Common myeloid progenitor, CD34-positive (primary cell): ENCODE results near the gene HES2.

ENCODE experiments used
- CTCF ChIA-PET: fragments of 350-600 bp; sonication (Branson Sonifier 250); formaldehyde crosslinking; loops from one replicate; lab custom pipeline; 2021; ENCODE audit warnings: antibody characterized with exemption; lab: Charles Lee
- POLR2A ChIA-PET: fragments of 350-600 bp; sonication (Branson Sonifier 250); formaldehyde crosslinking; loops from one replicate; lab custom pipeline; 2021; ENCODE audit warnings: antibody characterized with exemption; lab: Charles Lee
- DNase-seq, 3 donors: peaks; one replicate each; pipeline versions ENCODE4 v3.0.0 to v3.0.0-alpha.2; 2013
- H3K27ac ChIP-seq, 2 experiments: 1 replicate in 1 of 2; 2 replicates in 1 of 2; pipeline ENCODE4 v1.7.0; 2013; ENCODE audit warnings: inconsistent platforms in 2 of 2, low read length in 2 of 2, mild to moderate bottlenecking in 2 of 2, low read depth in 1 of 2, moderate library complexity in 1 of 2; ENCODE audit not compliant: severe bottlenecking in 2 of 2, insufficient read depth in 1 of 2, poor library complexity in 1 of 2
- H3K27me3 ChIP-seq, 5 experiments: replicated peaks in 2 of 5; 1 replicate in 3 of 5; 2 replicates in 2 of 5; pipeline versions ENCODE4 v1.6.1 to v1.7.0; 2013; ENCODE audit warnings: low read length in 4 of 5, mild to moderate bottlenecking in 2 of 5, moderate library complexity in 2 of 5, inconsistent platforms in 1 of 5; ENCODE audit not compliant: insufficient read depth in 5 of 5, control insufficient read depth in 4 of 5
- H3K36me3 ChIP-seq, 4 experiments: 1 replicate in 2 of 4; 2 replicates in 2 of 4; pipeline versions ENCODE4 v1.6.1 to v1.7.0; 2013; ENCODE audit warnings: low read length in 3 of 4, control low read depth in 1 of 4, mild to moderate bottlenecking in 1 of 4; ENCODE audit not compliant: control insufficient read depth in 4 of 4, insufficient read depth in 4 of 4
- H3K4me1 ChIP-seq, 4 experiments: 1 replicate in 3 of 4; 2 replicates in 1 of 4; pipeline versions ENCODE4 v1.6.1 to v1.7.1; 2013; ENCODE audit warnings: low read length in 3 of 4, mild to moderate bottlenecking in 3 of 4, control low read depth in 1 of 4, inconsistent platforms in 1 of 4, moderate library complexity in 1 of 4; ENCODE audit not compliant: control insufficient read depth in 4 of 4, insufficient read depth in 4 of 4; ENCODE audit errors: control extremely low read depth in 1 of 4
- H3K4me3 ChIP-seq, 7 experiments: 1 replicate in 4 of 7; 2 replicates in 3 of 7; pipeline versions ENCODE4 v1.5.1 to v1.7.0; 2013; ENCODE audit warnings: mild to moderate bottlenecking in 7 of 7, low read length in 6 of 7, moderate library complexity in 6 of 7, inconsistent platforms in 2 of 7, low read depth in 2 of 7, control low read depth in 1 of 7; ENCODE audit not compliant: insufficient read depth in 4 of 7, control insufficient read depth in 1 of 7; ENCODE audit errors: extremely low read depth in 1 of 7
- H3K9me3 ChIP-seq, 5 experiments: 1 replicate in 4 of 5; 2 replicates in 1 of 5; pipeline versions ENCODE4 v1.6.1 to v1.7.1; 2013; ENCODE audit warnings: low read length in 4 of 5, mild to moderate bottlenecking in 2 of 5, inconsistent platforms in 1 of 5, low read depth in 1 of 5, moderate library complexity in 1 of 5; ENCODE audit not compliant: control insufficient read depth in 4 of 5, insufficient read depth in 2 of 5; ENCODE audit errors: control extremely low read depth in 1 of 5
- WGBS: methylation state at CpG from one replicate; pipeline ENCODE4 v1.1.5; 2013; ENCODE audit not compliant: insufficient coverage; 5-methylcytosine and 5-hydroxymethylcytosine counted together

The HES2 gene

GRCh38 chr1:6409733-6410132 lies 10.0 kb downstream of the HES2 start:
- Histone ChIP-seq H3K4me1 (peaks cover 0 to 5% (median 4%) of the 10 kb centered on the region in 4 experiments), H3K36me3 (no peaks in the 10 kb centered on the region), H3K27me3 (peaks cover 0 to 21% (median 7%) of the 10 kb centered on the region in 5 experiments), H3K9me3 (no peaks in the 10 kb centered on the region), H3K27ac (no peak overlapping the region), H3K4me3 (no peak overlapping the region)
- no peak for DNase-seq
- ChIA-PET CTCF (interaction anchor here (1.0 to 10.7 kb wide), 4 partner anchors 9 to 65 kb away, joined by 3 to 81 read pairs (median 6); partner anchors contain the start of gene HES2), POLR2A (no interaction called here)
- 100% methylated on average over 2 of the region's 6 CpGs for WGBS

DNA sequence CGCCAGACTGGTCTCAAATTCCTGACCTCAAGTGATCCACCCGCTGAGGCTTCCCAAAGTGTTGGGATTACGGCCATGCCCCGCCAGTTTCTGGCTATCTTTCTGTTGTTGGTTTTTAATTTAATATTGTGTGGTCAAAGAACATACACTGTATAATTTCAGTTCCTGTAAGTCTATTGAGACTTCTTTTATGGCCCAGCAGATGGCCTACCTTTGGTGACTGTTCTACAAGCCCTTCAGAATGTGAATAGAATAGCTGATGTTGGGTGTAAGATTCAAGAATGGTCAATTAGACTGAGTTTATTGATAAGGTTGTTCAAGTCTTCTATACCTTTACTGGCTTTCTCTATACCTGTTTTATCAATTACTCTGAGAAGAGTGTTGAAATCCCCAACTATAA lies 10.7 kb downstream of the HES2 start:
- Histone ChIP-seq H3K4me3 (no peak overlapping the region), H3K27ac (no peak overlapping the region), H3K9me3 (no peaks in the 10 kb centered on the region), H3K27me3 (peaks cover 0 to 15% (median 4%) of the 10 kb centered on the region in 5 experiments), H3K36me3 (no peaks in the 10 kb centered on the region), H3K4me1 (no peaks in the 10 kb centered on the region)
- no CpG with 5 or more reads among the region's 4 CpGs for WGBS
- ChIA-PET CTCF (interaction anchor here (1.0 to 10.7 kb wide), 3 partner anchors 9 to 64 kb away, joined by 3 to 81 read pairs (median 5); partner anchors contain the start of gene HES2), POLR2A (no interaction called here)
- DNase-seq, result no peak

GRCh38 chr1:6408023-6408422 lies 11.7 kb downstream of the HES2 start:
- CTCF ChIA-PET, result interaction anchor here (0.7 to 10.7 kb wide), 7 partner anchors 10 to 63 kb away, joined by 3 to 81 read pairs (median 8); partner anchors contain the start of gene HES2
- no peaks in the 10 kb centered on the region for H3K4me1 ChIP-seq
- H3K36me3 ChIP-seq, result no peaks in the 10 kb centered on the region
- H3K4me3 ChIP-seq, result no peak overlapping the region
- H3K27me3 ChIP-seq, result peaks cover 0 to 12% (median 4%) of the 10 kb centered on the region in 5 experiments
- 100% methylated on average over 3 of the region's 6 CpGs for WGBS
- H3K27ac ChIP-seq, result no peak overlapping the region
- H3K9me3 ChIP-seq, result no peaks in the 10 kb centered on the region
- POLR2A ChIA-PET, result interaction anchor here (0.7 kb wide), 1 partner anchor 25 kb away, joined by 6 read pairs; no protein-coding TSS in a partner anchor
- DNase-seq, result no peak

- WGBS, result 93% methylated on average over 3 of the region's 6 CpGs
- Histone ChIP-seq H3K4me3 (no peak overlapping the region), H3K9me3 (no peaks in the 10 kb centered on the region), H3K36me3 (no peaks in the 10 kb centered on the region), H3K27ac (no peak overlapping the region), H3K4me1 (no peaks in the 10 kb centered on the region), H3K27me3 (peaks cover 0 to 9% (median 3%) of the 10 kb centered on the region in 5 experiments)
- CTCF ChIA-PET, result interaction anchor here (1.0 to 10.7 kb wide), 7 partner anchors 17 to 58 kb away, joined by 3 to 81 read pairs (median 8); partner anchors contain the start of gene HES2
- peak in 2 of 3 donors; percentile 51 to 59 for DNase-seq
- POLR2A ChIA-PET, result interaction anchor here (0.5 to 1.3 kb wide), 3 partner anchors 10 to 53 kb away, joined by 3 to 8 read pairs (median 3); no protein-coding TSS in a partner anchor
These were observed 18.0 kb downstream of the HES2 start for GRCh38 chr1:6401673-6402072.

DNA sequence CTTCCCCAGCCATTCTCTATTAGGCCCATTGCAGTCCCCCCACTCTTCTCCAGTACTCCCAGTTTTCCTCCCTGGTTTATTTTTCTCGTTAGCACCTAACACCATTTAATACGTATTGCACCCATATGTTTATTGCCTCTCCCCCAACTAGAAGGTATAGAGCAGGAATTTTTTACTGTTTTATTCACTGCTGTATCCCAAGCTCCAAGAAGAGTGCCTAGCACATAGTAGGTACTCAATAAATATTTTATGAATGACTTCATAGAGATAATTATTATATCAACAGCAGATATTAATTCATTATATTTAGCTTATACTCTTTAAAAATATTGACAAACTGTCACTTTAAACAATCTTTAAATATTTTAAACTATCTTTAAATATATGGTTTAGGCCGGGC lies 20.4 kb downstream of the HES2 start:
- no peak for DNase-seq
- no CpG with 5 or more reads among the region's 3 CpGs for WGBS
- ChIA-PET CTCF (interaction anchor here (0.8 to 1.9 kb wide), 7 partner anchors 14 to 120 kb away, joined by 3 to 9 read pairs (median 3); no protein-coding TSS in a partner anchor), POLR2A (no interaction called here)
- Histone ChIP-seq H3K27ac (no peak overlapping the region), H3K9me3 (no peaks in the 10 kb centered on the region), H3K4me3 (no peak overlapping the region), H3K27me3 (no peaks in the 10 kb centered on the region), H3K36me3 (no peaks in the 10 kb centered on the region), H3K4me1 (peaks cover under 1 to 8% (median 3%) of the 10 kb centered on the region in 4 experiments)

GRCh38 chr1:6397844-6398441 lies 21.8 kb downstream of the HES2 start:
- H3K36me3 ChIP-seq, result no peaks in the 10 kb centered on the region
- 87% methylated on average over 8 of the region's 10 CpGs for WGBS
- H3K27me3 ChIP-seq, result no peaks in the 10 kb centered on the region
- no peak overlapping the region for H3K4me3 ChIP-seq
- CTCF ChIA-PET, result interaction anchor here (0.8 to 4.4 kb wide), 3 partner anchors 9 to 49 kb away, joined by 3 to 30 read pairs (median 6); no protein-coding TSS in a partner anchor
- peaks cover 4 to 13% (median 8%) of the 10 kb centered on the region in 4 experiments for H3K4me1 ChIP-seq
- DNase-seq, result no peak
- no peaks in the 10 kb centered on the region for H3K9me3 ChIP-seq
- no peak overlapping the region for H3K27ac ChIP-seq
- POLR2A ChIA-PET, result no interaction called here

GRCh38 chr1:6396998-6397397 lies 22.7 kb downstream of the HES2 start:
- Histone ChIP-seq H3K27me3 (no peaks in the 10 kb centered on the region), H3K4me3 (no peak overlapping the region), H3K27ac (no peak overlapping the region), H3K36me3 (no peaks in the 10 kb centered on the region), H3K4me1 (peaks cover 4 to 19% (median 17%) of the 10 kb centered on the region in 4 experiments), H3K9me3 (no peaks in the 10 kb centered on the region)
- CTCF ChIA-PET, result interaction anchor here (1.1 to 4.4 kb wide), 3 partner anchors 29 to 48 kb away, joined by 4 to 30 read pairs (median 4); no protein-coding TSS in a partner anchor
- POLR2A ChIA-PET, result no interaction called here
- DNase-seq, result no peak
